H1 (cell line): ENCODE data around the gene DEFB129. TPM values are rescaled to one million over a fixed set of nuclear protein-coding genes. Genes with fewer than 3 reads are reported as not detected.

Source experiments
- CTCF ChIA-PET: fragments of 300-600 bp; sonication (Branson Sonifier 250); formaldehyde crosslinking; loops from one replicate; lab custom pipeline; 2021; ENCODE audit not compliant: partially characterized antibody; lab: Charles Lee
- POLR2A ChIA-PET: fragments of 300-600 bp; sonication (Branson Sonifier 250); formaldehyde crosslinking; loops from one replicate; lab custom pipeline; 2021; ENCODE audit warnings: inconsistent platforms; ENCODE audit not compliant: partially characterized antibody; lab: Charles Lee
- DNase-seq, 2 experiments: peaks; one replicate each; pipeline versions ENCODE4 v3.0.0 to v3.0.0-alpha.2; 2010 to 2022; ENCODE audit warnings: low spot score in 2 of 2, low read depth in 1 of 2, mixed read lengths in 1 of 2
- FAIRE-seq: peaks from 2 replicates; lab custom pipeline; 2011; peaks lifted over from hg19 to GRCh38; lab: Jason Lieb, UNC
- H2AFZ ChIP-seq: 2 replicates; pipeline ENCODE4 v1.8.1; 2012; ENCODE audit warnings: low read length, inconsistent platforms
- H2AK5ac ChIP-seq: 2 replicates; pipeline ENCODE4 v1.6.1; 2013; ENCODE audit warnings: low read depth, low read length
- H2BK120ac ChIP-seq: replicated peaks from 2 replicates; pipeline ENCODE3; 2013; ENCODE audit warnings: low read depth, low read length, inconsistent platforms
- H2BK12ac ChIP-seq: 2 replicates; pipeline ENCODE4 v1.6.1; 2013; ENCODE audit warnings: low read depth, low read length
- H2BK15ac ChIP-seq: 2 replicates; pipeline ENCODE4 v1.6.1; 2013; ENCODE audit warnings: low read length
- H2BK20ac ChIP-seq: 2 replicates; pipeline ENCODE4 v1.6.1; 2013; ENCODE audit warnings: low read length
- H2BK5ac ChIP-seq: 2 replicates; pipeline ENCODE4 v1.6.1; 2013; ENCODE audit warnings: low read depth, low read length
- H3K14ac ChIP-seq: 2 replicates; pipeline ENCODE4 v1.6.1; 2013; ENCODE audit warnings: inconsistent platforms; ENCODE audit not compliant: insufficient read length
- H3K18ac ChIP-seq: 2 replicates; pipeline ENCODE4 v1.6.1; 2013; ENCODE audit warnings: low read length; ENCODE audit errors: extremely low read depth
- H3K23ac ChIP-seq: 2 replicates; pipeline ENCODE4 v1.6.1; 2013; ENCODE audit warnings: inconsistent platforms; ENCODE audit not compliant: insufficient read length
- H3K23me2 ChIP-seq: 2 replicates; pipeline ENCODE4 v1.6.1; 2013; ENCODE audit warnings: low read depth, low read length
- H3K27ac ChIP-seq: 2 replicates; pipeline ENCODE4 v1.6.1; 2011; ENCODE audit warnings: low read depth, low read length, inconsistent platforms
- H3K27me3 ChIP-seq, 4 experiments: replicated peaks in 1 of 4; 1 replicate in 1 of 4; 2 replicates in 3 of 4; pipeline versions ENCODE4 v1.6.1 to v1.8.1; 2011 to 2013; ENCODE audit warnings: low read length in 3 of 4, mild to moderate bottlenecking in 3 of 4, inconsistent platforms in 2 of 4, mixed read lengths in 2 of 4, moderate library complexity in 1 of 4; ENCODE audit not compliant: control insufficient read depth in 3 of 4, insufficient read depth in 3 of 4; ENCODE audit errors: extremely low read depth in 1 of 4
- H3K36me3 ChIP-seq, 4 experiments: 2 replicates each; pipeline versions ENCODE4 v1.6.1 to v1.8.1; 2011 to 2013; ENCODE audit warnings: mild to moderate bottlenecking in 4 of 4, low read length in 3 of 4, moderate library complexity in 2 of 4, control low read depth in 1 of 4, inconsistent platforms in 1 of 4; ENCODE audit not compliant: insufficient read depth in 4 of 4, control insufficient read depth in 2 of 4
- H3K4ac ChIP-seq: replicated peaks from 2 replicates; pipeline ENCODE3; 2013; ENCODE audit warnings: low read length, low read depth, mixed read lengths, inconsistent platforms; ENCODE audit not compliant: insufficient read length
- H3K4me1 ChIP-seq, 4 experiments: replicated peaks in 1 of 4; 1 replicate in 1 of 4; 2 replicates in 3 of 4; pipeline versions ENCODE4 v1.6.1 to v1.8.1; 2011 to 2013; ENCODE audit warnings: low read length in 3 of 4, inconsistent platforms in 2 of 4, mixed read lengths in 1 of 4; ENCODE audit not compliant: insufficient read depth in 4 of 4, control insufficient read depth in 3 of 4
- H3K4me2 ChIP-seq, 2 experiments: 2 replicates each; pipeline versions ENCODE4 v1.6.1 to v1.8.1; 2011 to 2013; ENCODE audit warnings: low read depth in 2 of 2, low read length in 2 of 2, control low read depth in 1 of 2, inconsistent platforms in 1 of 2, mild to moderate bottlenecking in 1 of 2; ENCODE audit not compliant: insufficient read depth in 1 of 2
- H3K4me3 ChIP-seq, 4 experiments: fragments of 200-600, 300-600 bp in 1 of 4; sonication (generic), shearing (Covaris generic), sonication (Bioruptor Twin) in 1 of 4; 2 replicates each; pipeline versions ENCODE4 v1.5.1 to v1.8.1; 2011 to 2016; ENCODE audit warnings: low read length in 4 of 4, low read depth in 3 of 4, control low read depth in 2 of 4, inconsistent platforms in 2 of 4, mild to moderate bottlenecking in 2 of 4, mixed read lengths in 1 of 4, moderate library complexity in 1 of 4; ENCODE audit not compliant: insufficient read depth in 2 of 4; ENCODE audit errors: extremely low read depth in 1 of 4
- H3K56ac ChIP-seq: replicated peaks from 2 replicates; pipeline ENCODE3; 2013; ENCODE audit warnings: low read depth, mild to moderate bottlenecking, mixed read lengths, low read length, inconsistent platforms; ENCODE audit not compliant: insufficient read length
- H3K79me1 ChIP-seq: 2 replicates; pipeline ENCODE4 v1.6.1; 2013; ENCODE audit warnings: low read depth, low read length, control low read depth
- H3K79me2 ChIP-seq, 2 experiments: 2 replicates each; pipeline versions ENCODE4 v1.6.1 to v1.8.1; 2012 to 2013; ENCODE audit warnings: low read length in 2 of 2, mild to moderate bottlenecking in 2 of 2, inconsistent platforms in 1 of 2; ENCODE audit not compliant: insufficient read depth in 2 of 2, control insufficient read depth in 1 of 2
- H3K9ac ChIP-seq, 4 experiments: replicated peaks in 1 of 4; 1 replicate in 1 of 4; 2 replicates in 3 of 4; pipeline versions ENCODE4 v1.6.1 to v1.8.1; 2011 to 2013; ENCODE audit warnings: low read depth in 3 of 4, low read length in 3 of 4, control low read depth in 2 of 4, mild to moderate bottlenecking in 2 of 4, moderate library complexity in 2 of 4, inconsistent platforms in 1 of 4; ENCODE audit errors: extremely low read depth in 1 of 4
- H3K9me3 ChIP-seq, 2 experiments: 2 replicates each; pipeline versions ENCODE4 v1.6.1 to v1.8.1; 2012 to 2013; ENCODE audit warnings: mild to moderate bottlenecking in 2 of 2, moderate library complexity in 2 of 2, control low read depth in 1 of 2, inconsistent platforms in 1 of 2, low read depth in 1 of 2, low read length in 1 of 2, mixed read lengths in 1 of 2; ENCODE audit not compliant: insufficient read depth in 2 of 2
- H4K20me1 ChIP-seq, 2 experiments: replicated peaks in 1 of 2; 2 replicates each; pipeline versions ENCODE3 to v1.8.1; 2011 to 2013; ENCODE audit warnings: inconsistent platforms in 2 of 2, low read length in 2 of 2, mild to moderate bottlenecking in 1 of 2; ENCODE audit not compliant: insufficient read depth in 2 of 2, control insufficient read depth in 1 of 2
- H4K5ac ChIP-seq: 2 replicates; pipeline ENCODE4 v1.6.1; 2013; ENCODE audit warnings: low read length, low read depth, mixed read lengths, inconsistent platforms; ENCODE audit not compliant: insufficient read length
- H4K8ac ChIP-seq: 2 replicates; pipeline ENCODE4 v1.8.0; 2013; ENCODE audit warnings: mild to moderate bottlenecking, moderate library complexity, low read length, inconsistent platforms; ENCODE audit not compliant: insufficient read depth; ENCODE audit errors: extremely low read depth
- H4K91ac ChIP-seq: replicated peaks from 2 replicates; pipeline ENCODE3; 2013; ENCODE audit warnings: low read length, mixed read lengths, inconsistent platforms; ENCODE audit not compliant: insufficient read length
- ASH2L ChIP-seq: fragments of 200-600, 300-600 bp; sonication (generic); IDR thresholded peaks from one replicate; pipeline ENCODE4 v1.7.1; 2017; ENCODE audit warnings: low read length
- CEBPB ChIP-seq: IDR thresholded peaks from 2 replicates; pipeline ENCODE4 v1.6.1; 2012; ENCODE audit warnings: low read depth, low read length
- CTCF ChIP-seq, 3 experiments: IDR thresholded peaks; 1 replicate in 2 of 3; 2 replicates in 1 of 3; pipeline versions ENCODE4 v1.5.1 to v1.6.1; 2011; ENCODE audit warnings: low read length in 3 of 3, mild to moderate bottlenecking in 3 of 3, inconsistent platforms in 2 of 3, low read depth in 1 of 3, moderate library complexity in 1 of 3; ENCODE audit not compliant: insufficient read depth in 1 of 3; ENCODE audit errors: control extremely low read depth in 1 of 3
- E2F6 ChIP-seq: IDR thresholded peaks from 2 replicates; pipeline ENCODE4 v1.6.1; 2012; ENCODE audit warnings: inconsistent platforms
- FOSL1 ChIP-seq: IDR thresholded peaks from 2 replicates; pipeline ENCODE4 v1.6.1; 2011; ENCODE audit warnings: mild to moderate bottlenecking, low read depth, low read length, moderate library complexity; ENCODE audit not compliant: insufficient read depth
- GTF2F1 ChIP-seq: IDR thresholded peaks from 2 replicates; pipeline ENCODE4 v1.6.1; 2012; ENCODE audit warnings: low read depth, low read length, improper control_type of control experiment, borderline replicate concordance
- NANOG ChIP-seq: IDR thresholded peaks from 2 replicates; pipeline ENCODE4 v1.6.1; 2011; ENCODE audit warnings: low read length, low read depth, mild to moderate bottlenecking, inconsistent platforms; ENCODE audit not compliant: insufficient read depth, poor library complexity, severe bottlenecking
- RFX5 ChIP-seq: IDR thresholded peaks from 2 replicates; pipeline ENCODE4 v1.6.1; 2011; ENCODE audit warnings: low read depth, low read length, improper control_type of control experiment, borderline replicate concordance
- SIN3A ChIP-seq, 2 experiments: IDR thresholded peaks in 1 of 2; conservative IDR thresholded peaks in 1 of 2; 2 replicates each; pipeline ENCODE4 v1.6.1; 2011 to 2012; ENCODE audit warnings: low read length in 2 of 2, improper control_type of control experiment in 1 of 2, low read depth in 1 of 2, mild to moderate bottlenecking in 1 of 2
- SP1 ChIP-seq: IDR thresholded peaks from 2 replicates; pipeline ENCODE4 v1.6.1; 2011; ENCODE audit warnings: low read depth, low read length
- WGBS, 2 experiments: shearing (Covaris generic) in 1 of 2; methylation state at CpG; one replicate each; pipeline versions ENCODE4 v1.1.6 to v1.1.7; 2013 to 2015; ENCODE audit warnings: low lambda C conversion rate in 2 of 2, mixed read lengths in 2 of 2, inconsistent platforms in 1 of 2, low coverage in 1 of 2, missing lambda C conversion rate in 1 of 2; ENCODE audit not compliant: insufficient replicate concordance in 2 of 2, insufficient coverage in 1 of 2, insufficient read length in 1 of 2; ENCODE audit errors: extremely low coverage in 1 of 2, missing lambda C conversion rate in 1 of 2; 5-methylcytosine and 5-hydroxymethylcytosine counted together
- polyA plus RNA-seq, 7 experiments: library from polyadenylated mRNA; depleted of rRNA in 3 of 7; stranded (reverse) in 5 of 7; unstranded in 2 of 7; fragments of >200 nt in 5 of 7; fragments of 200-250 nt in 2 of 7; gene quantifications; 1 replicate in 5 of 7; 2 replicates in 1 of 7; 4 replicates in 1 of 7; pipeline versions ENCODE4 v1.2.1 to v1.2.3, GENCODE V29; 2011 to 2013; ENCODE audit warnings: missing spikeins in 2 of 7, mixed read lengths in 2 of 7
- total RNA-seq: library from RNA; stranded (reverse); fragmentation: NEBNext Ultra II Directional; extraction: Animal tissue kit (Norgen Biotek cat#: 25700); gene quantifications from 2 replicates; pipeline ENCODE4 v1.2.1, GENCODE V29; 2021

DEFB129 gene
- total and polyA plus RNA-seq, 2 of the 8 experiments (the other 6 are each of a cell fraction or from before 2014, with no cell fraction given) = not detected

GRCh38 chr20:217266-217665 is 9.8 kb upstream of the DEFB129 start:
- Histone ChIP-seq H2AK5ac (no peak overlapping the region), H3K4me3 (no peak overlapping the region), H4K5ac (no peak overlapping the region), H3K27ac (no peak overlapping the region), H3K18ac (no peak overlapping the region), H3K23ac (no peak overlapping the region), H2BK15ac (no peak overlapping the region), H3K14ac (no peak overlapping the region), H3K79me2 (no peaks in the 10 kb centered on the region), H3K27me3 (peaks cover 0 to 5% (median 0%) of the 10 kb centered on the region in 4 experiments; a peak in 1 of 7 replicates), H2BK20ac (no peak overlapping the region), H3K4me1 (no peaks in the 10 kb centered on the region), H3K36me3 (no peaks in the 10 kb centered on the region), H3K9me3 (peaks cover 0 to 2% of the 10 kb centered on the region in 2 experiments; a peak in 1 of 4 replicates), H3K4ac (no peak overlapping the region), H4K8ac (no peak overlapping the region), H4K91ac (no peak overlapping the region), H2BK5ac (no peak overlapping the region), H3K56ac (no peak overlapping the region), H2BK120ac (no peak overlapping the region), H4K20me1 (no peaks in the 10 kb centered on the region), H2AFZ (no peak overlapping the region), H3K4me2 (no peak overlapping the region), H3K23me2 (no peaks in the 10 kb centered on the region; the same call in 1 of the 2 replicates), H2BK12ac (no peak overlapping the region), H3K79me1 (no peaks in the 10 kb centered on the region), H3K9ac (no peak overlapping the region)
- 70% methylated on average over 1 of the region's 1 CpG; no CpG with 5 or more reads in 1 of the 2 experiments for WGBS, 2 experiments
- ChIA-PET CTCF (interaction anchor here (0.6 to 1.0 kb wide), 3 partner anchors 18 to 113 kb away, joined by 3 to 6 read pairs (median 3); no protein-coding TSS in a partner anchor), POLR2A (interaction anchor here (0.8 kb wide), 1 partner anchor 10 kb away, joined by 3 read pairs; the partner anchor contains the start of gene DEFB129)
- DNase-seq (no peak), FAIRE-seq (no peak)
- TF ChIP-seq SP1 (no peak), RFX5 (no peak), E2F6 (no peak), GTF2F1 (no peak), FOSL1 (no peak), NANOG (no peak), CEBPB (no peak), CTCF (IDR thresholded peaks at IDR 0.05; ENCODE audit: control extremely low read depth in 1 of 3, insufficient read depth in 1 of 3, low read depth in 1 of 3, low read length in 3 of 3) (no peak), ASH2L (no peak), SIN3A (conservative IDR thresholded peaks at IDR 0.05 in 1 of 2, IDR thresholded peaks at IDR 0.05 in 1 of 2; ENCODE audit: low read depth in 1 of 2, low read length in 2 of 2) (no peak)
